RWPE1 (cell line): ENCODE results near the gene USF2.

Source experiments
- CTCF ChIA-PET: fragments of 350-600 bp; sonication (Branson Sonifier 250); formaldehyde crosslinking; extraction: SDS; loops from one replicate; lab custom pipeline; 2021; lab: Yijun Ruan, JAX
- POLR2A ChIA-PET: fragments of 400-600 bp; formaldehyde crosslinking; extraction: SDS; loops from one replicate; lab custom pipeline; 2020; ENCODE audit warnings: antibody characterized with exemption; ENCODE audit not compliant: low non-redundant PET; lab: Yijun Ruan, JAX
- DNase-seq: peaks from one replicate; pipeline ENCODE4 v3.0.0; 2012; ENCODE audit warnings: low spot score
- H3K27ac ChIP-seq: fragments of 450-650 bp; 2 replicates; pipeline ENCODE4 v1.5.1; 2017
- TF ChIP-seq, protein P1 (sequence below): fragments of 450-650 bp; conservative IDR thresholded peaks from 2 replicates; pipeline ENCODE4 v1.5.1; 2017; ENCODE audit warnings: low read depth, mild to moderate bottlenecking

The USF2 gene

GRCh38 chr19:35246466-35247092, 22.2 kb upstream of the USF2 start:
- POLR2A ChIA-PET: no interaction called here
- no peak overlapping the region for H3K27ac ChIP-seq
- TF ChIP-seq, protein P1, sequence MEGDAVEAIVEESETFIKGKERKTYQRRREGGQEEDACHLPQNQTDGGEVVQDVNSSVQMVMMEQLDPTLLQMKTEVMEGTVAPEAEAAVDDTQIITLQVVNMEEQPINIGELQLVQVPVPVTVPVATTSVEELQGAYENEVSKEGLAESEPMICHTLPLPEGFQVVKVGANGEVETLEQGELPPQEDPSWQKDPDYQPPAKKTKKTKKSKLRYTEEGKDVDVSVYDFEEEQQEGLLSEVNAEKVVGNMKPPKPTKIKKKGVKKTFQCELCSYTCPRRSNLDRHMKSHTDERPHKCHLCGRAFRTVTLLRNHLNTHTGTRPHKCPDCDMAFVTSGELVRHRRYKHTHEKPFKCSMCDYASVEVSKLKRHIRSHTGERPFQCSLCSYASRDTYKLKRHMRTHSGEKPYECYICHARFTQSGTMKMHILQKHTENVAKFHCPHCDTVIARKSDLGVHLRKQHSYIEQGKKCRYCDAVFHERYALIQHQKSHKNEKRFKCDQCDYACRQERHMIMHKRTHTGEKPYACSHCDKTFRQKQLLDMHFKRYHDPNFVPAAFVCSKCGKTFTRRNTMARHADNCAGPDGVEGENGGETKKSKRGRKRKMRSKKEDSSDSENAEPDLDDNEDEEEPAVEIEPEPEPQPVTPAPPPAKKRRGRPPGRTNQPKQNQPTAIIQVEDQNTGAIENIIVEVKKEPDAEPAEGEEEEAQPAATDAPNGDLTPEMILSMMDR: no peak
- CTCF ChIA-PET: interaction anchor here (0.6 kb wide), 1 partner anchor 368 kb away, joined by 3 read pairs; no protein-coding TSS in a partner anchor
- no peak for DNase-seq

- ChIA-PET CTCF (interaction anchor here (0.6 to 0.7 kb wide), 3 partner anchors 86 to 275 kb away, joined by 3 to 5 read pairs (median 3); no protein-coding TSS in a partner anchor), POLR2A (no interaction called here)
- DNase-seq: peak; percentile 89
- peak overlapping the region; percentile 73 for H3K27ac ChIP-seq
- TF ChIP-seq, protein P1: peak; percentile 73
Observed at GRCh38 chr19:35247526-35248309, 21.0 kb upstream of the USF2 start.

DNA sequence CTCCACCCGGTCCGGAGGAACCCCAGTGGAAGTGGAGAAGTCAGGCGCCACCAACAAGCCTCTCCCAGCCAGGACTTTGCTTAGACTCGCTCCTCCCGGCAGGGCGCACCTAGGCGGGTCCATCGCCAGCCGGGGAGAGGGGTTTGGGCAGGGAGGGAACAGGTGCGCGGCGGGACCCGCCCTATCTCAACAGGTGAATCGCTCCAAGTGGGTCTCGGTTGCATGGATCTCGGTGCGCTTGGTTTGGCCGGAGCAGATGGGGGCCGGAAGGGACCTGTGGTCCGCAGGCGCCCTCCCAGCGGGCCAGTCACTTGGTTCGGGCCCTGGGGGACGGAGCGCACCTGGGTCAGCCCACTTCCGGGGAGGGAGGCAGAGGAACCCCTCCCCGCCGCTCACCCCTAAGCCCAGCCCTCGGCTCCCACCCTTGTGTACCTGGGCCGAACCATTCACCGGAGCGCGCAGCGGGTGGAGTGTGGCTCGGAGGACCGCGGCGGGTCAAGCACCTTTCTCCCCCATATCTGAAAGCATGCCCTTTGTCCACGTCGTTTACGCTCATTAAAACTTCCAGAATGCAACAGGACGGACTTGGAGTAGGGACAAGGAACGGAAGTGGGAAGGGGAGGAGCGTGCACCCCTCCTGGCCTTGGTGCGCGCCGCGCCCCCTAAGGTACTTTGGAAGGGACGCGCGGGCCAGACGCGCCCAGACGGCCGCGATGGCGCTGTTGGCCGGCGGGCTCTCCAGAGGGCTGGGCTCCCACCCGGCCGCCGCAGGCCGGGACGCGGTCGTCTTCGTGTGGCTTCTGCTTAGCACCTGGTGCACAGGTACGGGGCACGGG, 20.2 kb upstream of the USF2 start, which contains the start of gene LSR:
TSS of gene LSR (plus strand) at position 693 of the 836 bp plus-strand sequence. CDS start at position 714, 21 bp downstream.
- peak; percentile 98 for DNase-seq
- CTCF ChIA-PET: interaction anchor here (0.7 kb wide), 1 partner anchor 96 kb away, joined by 3 read pairs; no protein-coding TSS in a partner anchor
- H3K27ac ChIP-seq: peak within 1 kb of the TSS; percentile 73
- TF ChIP-seq, protein P1: no peak
- POLR2A ChIA-PET: no interaction called here

DNA sequence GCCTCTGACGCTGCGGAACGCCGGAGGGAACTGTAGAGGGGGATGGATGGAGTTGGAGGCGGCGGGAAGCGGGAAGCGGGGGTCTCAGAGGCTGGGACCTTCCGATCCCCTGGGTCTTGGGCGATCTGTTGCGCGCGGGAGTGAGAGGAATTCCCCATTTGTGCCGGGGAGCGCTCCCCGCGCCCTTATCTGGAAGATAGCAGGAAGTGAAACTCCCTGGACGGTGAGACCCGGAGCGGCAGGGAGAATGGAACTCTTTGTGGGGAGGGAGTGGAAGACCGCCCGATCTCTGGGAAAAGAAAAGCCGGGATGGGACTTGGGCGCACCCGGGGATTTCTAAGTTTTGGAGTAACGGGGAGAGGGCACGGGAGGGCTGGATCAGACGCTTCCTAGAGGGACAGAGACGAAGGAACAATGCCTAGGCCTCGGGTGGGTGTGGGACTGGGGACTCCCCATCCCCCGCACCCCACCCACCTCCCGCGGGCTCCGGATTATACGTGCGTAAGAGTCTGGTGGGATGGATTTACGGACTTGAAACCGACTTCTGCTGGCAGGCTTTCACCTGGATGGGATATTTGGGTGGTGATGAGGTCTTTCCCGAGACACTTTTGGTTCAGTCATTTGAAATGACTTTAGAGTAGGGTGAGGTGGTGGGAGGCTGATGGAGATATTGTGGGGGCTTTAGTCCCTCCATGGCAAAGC, 19.5 kb upstream of the USF2 start:
- POLR2A ChIA-PET: no interaction called here
- peak; percentile 45 for DNase-seq
- TF ChIP-seq, protein P1: no peak
- peak overlapping the region; percentile 73 for H3K27ac ChIP-seq
- CTCF ChIA-PET: no interaction called here

- POLR2A ChIA-PET: no interaction called here
Observed at GRCh38 chr19:35249848-35250711, 18.7 kb upstream of the USF2 start.

More at GRCh38 chr19:35249848-35250711, 18.7 kb upstream of the USF2 start:
- H3K27ac ChIP-seq: no peak overlapping the region
- CTCF ChIA-PET: interaction anchor here (0.6 kb wide), 1 partner anchor 366 kb away, joined by 3 read pairs; no protein-coding TSS in a partner anchor
- TF ChIP-seq, protein P1: no peak
- DNase-seq: no peak
